ENCODE results near the gene BMF.

BMF gene

DNA sequence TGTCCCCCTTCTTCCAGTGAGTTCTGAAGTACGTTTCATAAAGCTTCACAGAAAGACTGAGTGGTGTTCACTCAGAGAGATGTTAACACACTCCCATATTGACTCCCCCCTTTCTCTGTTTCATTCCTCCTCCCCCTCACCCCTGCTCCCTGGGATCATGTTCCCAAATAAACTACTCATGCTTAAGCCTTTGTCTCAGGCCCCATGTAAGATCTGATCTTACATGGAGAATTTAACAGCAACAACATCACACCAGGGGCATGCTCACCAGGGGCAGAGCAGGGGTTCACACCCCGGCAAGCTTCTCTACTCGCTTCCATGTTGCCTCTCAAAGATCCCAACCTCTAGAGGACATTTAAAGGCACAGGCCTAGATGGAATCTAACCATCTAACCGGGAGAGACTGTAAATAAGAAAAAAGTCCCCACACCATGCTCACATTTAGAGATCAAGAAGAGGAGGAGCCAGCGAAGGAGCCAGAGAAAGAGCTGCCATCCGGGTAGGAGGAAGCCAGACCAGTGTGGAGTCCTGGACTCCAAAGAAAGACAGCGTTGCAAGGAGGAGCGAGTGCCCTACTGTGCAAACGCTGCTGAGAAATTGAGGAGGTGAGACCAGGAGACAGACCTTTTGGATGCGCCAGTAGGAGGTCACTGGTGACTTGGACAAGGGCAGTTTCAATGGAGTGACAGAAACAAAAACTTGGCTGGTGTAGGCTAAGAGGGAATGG is 48.3 kb downstream of the BMF start:
- ChIA-PET POLR2A (no interaction called here), CTCF (interaction anchor here (0.8 to 8.4 kb wide), 7 partner anchors 10 to 45 kb away, joined by 3 to 85 read pairs (median 9); no protein-coding TSS in a partner anchor)

GRCh38 chr15:40059821-40060220 is 48.9 kb downstream of the BMF start:
- ChIA-PET POLR2A (interaction anchor here (0.7 kb wide), 1 partner anchor 38 kb away, joined by 3 read pairs; no protein-coding TSS in a partner anchor), CTCF (interaction anchor here (0.8 to 8.4 kb wide), 8 partner anchors 10 to 46 kb away, joined by 3 to 85 read pairs (median 10); no protein-coding TSS in a partner anchor)
- DNase-seq (ENCODE audit: extremely low spot score): no peak
- TF ChIP-seq, protein P1, sequence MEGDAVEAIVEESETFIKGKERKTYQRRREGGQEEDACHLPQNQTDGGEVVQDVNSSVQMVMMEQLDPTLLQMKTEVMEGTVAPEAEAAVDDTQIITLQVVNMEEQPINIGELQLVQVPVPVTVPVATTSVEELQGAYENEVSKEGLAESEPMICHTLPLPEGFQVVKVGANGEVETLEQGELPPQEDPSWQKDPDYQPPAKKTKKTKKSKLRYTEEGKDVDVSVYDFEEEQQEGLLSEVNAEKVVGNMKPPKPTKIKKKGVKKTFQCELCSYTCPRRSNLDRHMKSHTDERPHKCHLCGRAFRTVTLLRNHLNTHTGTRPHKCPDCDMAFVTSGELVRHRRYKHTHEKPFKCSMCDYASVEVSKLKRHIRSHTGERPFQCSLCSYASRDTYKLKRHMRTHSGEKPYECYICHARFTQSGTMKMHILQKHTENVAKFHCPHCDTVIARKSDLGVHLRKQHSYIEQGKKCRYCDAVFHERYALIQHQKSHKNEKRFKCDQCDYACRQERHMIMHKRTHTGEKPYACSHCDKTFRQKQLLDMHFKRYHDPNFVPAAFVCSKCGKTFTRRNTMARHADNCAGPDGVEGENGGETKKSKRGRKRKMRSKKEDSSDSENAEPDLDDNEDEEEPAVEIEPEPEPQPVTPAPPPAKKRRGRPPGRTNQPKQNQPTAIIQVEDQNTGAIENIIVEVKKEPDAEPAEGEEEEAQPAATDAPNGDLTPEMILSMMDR (IDR thresholded peaks at IDR 0.05; ENCODE audit: control extremely low read depth, extremely low read depth, low read depth, missing control alignments): no peak

More for the DNA sequence above, 48.3 kb downstream of the BMF start:
- DNase-seq (ENCODE audit: extremely low spot score): no peak
- TF ChIP-seq, protein P1 (IDR thresholded peaks at IDR 0.05; ENCODE audit: control extremely low read depth, extremely low read depth, low read depth, missing control alignments): no peak

DNA sequence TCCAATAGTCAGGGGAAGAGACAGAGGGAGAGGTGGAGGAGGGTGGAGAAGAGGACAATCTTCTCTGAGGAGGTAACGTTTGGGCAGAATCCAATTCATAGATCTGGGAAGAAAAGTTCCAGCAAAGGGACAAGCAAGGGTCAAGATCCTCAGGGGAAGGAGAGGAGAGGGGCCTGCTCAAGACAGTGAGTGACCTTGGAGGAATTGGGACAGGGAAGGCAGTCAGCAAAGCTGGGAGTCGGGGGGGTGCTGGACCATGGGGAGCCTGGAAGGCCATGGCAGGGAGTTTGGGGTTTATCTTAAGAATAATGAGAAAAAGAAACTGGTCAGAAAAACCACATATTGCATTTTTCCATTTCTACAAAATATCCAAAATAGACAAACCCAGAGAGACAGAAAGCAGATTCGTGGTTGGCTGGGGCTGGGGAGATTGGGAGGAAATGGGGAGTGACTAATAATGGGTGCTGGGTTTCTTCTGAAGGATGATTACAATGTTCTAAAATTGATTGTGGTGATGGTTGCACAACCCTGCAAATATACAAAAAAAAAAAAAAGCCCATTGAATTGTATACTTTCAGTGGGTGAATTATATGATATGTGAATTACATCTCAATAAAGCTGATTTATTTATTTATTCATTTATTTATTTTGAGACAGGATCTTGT is 50.1 kb downstream of the BMF start:
- CTCF ChIA-PET: interaction anchor here (1.0 to 8.4 kb wide), 8 partner anchors 8 to 47 kb away, joined by 3 to 85 read pairs (median 10); no protein-coding TSS in a partner anchor
- TF ChIP-seq, protein P1 (IDR thresholded peaks at IDR 0.05; ENCODE audit: control extremely low read depth, extremely low read depth, low read depth, missing control alignments): no peak
- no peak for DNase-seq (ENCODE audit: extremely low spot score)
- POLR2A ChIA-PET: no interaction called here

- TF ChIP-seq, protein P1 (IDR thresholded peaks at IDR 0.05; ENCODE audit: control extremely low read depth, extremely low read depth, low read depth, missing control alignments): no peak
- CTCF ChIA-PET: interaction anchor here (0.8 to 5.6 kb wide), 8 partner anchors 9 to 219 kb away, joined by 3 to 57 read pairs (median 8); no protein-coding TSS in a partner anchor
- POLR2A ChIA-PET: interaction anchor here (1.5 kb wide), 1 partner anchor 10 kb away, joined by 3 read pairs; no protein-coding TSS in a partner anchor
Observed at GRCh38 chr15:40055576-40056293, 52.9 kb downstream of the BMF start.

DNA sequence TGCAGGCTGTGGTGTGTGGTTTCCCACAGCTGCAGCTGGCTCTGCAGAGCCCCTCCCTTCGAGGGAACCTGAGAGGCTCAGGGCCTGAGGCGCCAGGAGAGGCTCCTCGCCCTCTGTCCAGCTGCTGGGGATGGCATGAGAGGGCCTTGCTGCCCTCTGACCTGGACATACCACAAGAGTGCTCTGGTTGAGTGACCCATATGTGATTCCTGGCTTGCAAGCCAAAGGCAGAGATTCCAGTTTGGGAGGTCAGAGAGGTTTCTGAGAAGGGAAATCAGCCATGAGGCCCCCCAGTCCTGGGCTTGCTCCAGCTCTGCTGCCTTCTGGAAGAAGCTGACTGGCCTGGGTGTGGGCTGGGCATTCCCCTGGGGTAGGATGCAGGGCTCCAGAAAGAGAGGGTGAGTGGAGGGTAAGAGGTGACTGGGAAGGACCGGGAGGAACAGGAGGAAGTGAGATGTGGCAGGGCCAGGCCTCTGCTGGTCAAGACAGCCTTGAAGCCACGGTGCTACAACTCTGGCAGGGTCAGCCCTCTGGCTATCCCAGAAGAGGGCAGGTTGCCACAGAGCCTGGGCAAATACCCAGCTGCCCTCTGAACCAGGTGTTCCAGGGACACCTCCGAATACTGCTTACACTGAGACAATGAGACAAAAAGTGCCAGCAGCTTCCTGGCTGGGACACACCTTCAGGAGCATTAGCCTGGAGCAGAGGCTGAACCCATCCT is 53.7 kb downstream of the BMF start:
- DNase-seq (ENCODE audit: extremely low spot score): peak; percentile 79
- CTCF ChIA-PET: interaction anchor here (0.8 to 5.6 kb wide), 11 partner anchors 9 to 220 kb away, joined by 3 to 57 read pairs (median 6); no protein-coding TSS in a partner anchor
- POLR2A ChIA-PET: interaction anchor here (1.5 kb wide), 1 partner anchor 10 kb away, joined by 3 read pairs; no protein-coding TSS in a partner anchor
- TF ChIP-seq, protein P1 (IDR thresholded peaks at IDR 0.05; ENCODE audit: control extremely low read depth, extremely low read depth, low read depth, missing control alignments): no peak

More at GRCh38 chr15:40055576-40056293, 52.9 kb downstream of the BMF start:
- no peak for DNase-seq (ENCODE audit: extremely low spot score)

All from GM10248 (cell line).